GM12892 (cell line): ENCODE data around the gene DPH7.

Source experiments
- POLR2A ChIP-seq: IDR thresholded peaks from 2 replicates; pipeline ENCODE4 v1.6.1; 2011; ENCODE audit warnings: low read depth, low read length, control low read depth
- POLR2AphosphoS5 ChIP-seq: IDR thresholded peaks from 2 replicates; pipeline ENCODE4 v1.6.1; 2011; ENCODE audit warnings: low read depth, low read length, control low read depth

DNA sequence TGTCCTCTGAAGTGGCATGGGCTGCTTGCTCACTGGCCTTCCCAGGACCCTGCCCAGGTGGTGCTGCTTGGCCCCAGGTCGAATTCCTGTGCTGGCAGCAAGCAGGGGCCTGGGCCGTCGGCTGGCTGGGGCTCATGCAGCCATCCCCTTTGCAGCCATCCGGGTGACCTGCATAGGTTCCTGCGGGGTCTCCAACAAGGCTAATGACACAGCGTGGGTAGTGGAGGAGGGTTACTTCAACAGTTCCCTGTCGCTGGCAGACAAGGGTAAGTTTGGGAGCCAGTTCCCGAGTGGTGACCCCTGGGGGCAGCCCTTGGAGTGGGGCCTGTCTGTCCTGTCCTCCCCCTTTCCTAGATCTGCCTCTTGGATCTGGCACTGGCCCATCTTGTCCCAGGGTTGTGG, 34.0 kb upstream of the DPH7 start:
- TF ChIP-seq POLR2A (no peak), POLR2AphosphoS5 (no peak)
